ENCODE data around the gene ID3.
A peak's percentile ranks its signal among the peaks of the same experiment; 100 is the strongest.

The ID3 gene

GRCh38 chr1:23559136-23559984 is at the start of gene ID3:
Gene ID3, minus strand, starts transcription at chr1:23559501. Its CDS starts 75 bp downstream, at chr1:23559426.
- DNase-seq = peak; percentile 89 to 93

- no peak for DNase-seq
These were observed 48.6 kb upstream of the ID3 start for GRCh38 chr1:23607944-23608343.

GRCh38 chr1:23601968-23602876 is 42.9 kb upstream of the ID3 start:
- no peak for DNase-seq

- peak in 1 of 2 donors; percentile 41 for DNase-seq
These were observed 42.0 kb upstream of the ID3 start for GRCh38 chr1:23601135-23601967.

- DNase-seq = no peak
These were observed 41.0 kb upstream of the ID3 start for GRCh38 chr1:23600283-23600682.

GRCh38 chr1:23599125-23599524 is 39.8 kb upstream of the ID3 start:
- DNase-seq = no peak

- no peak for DNase-seq
These were observed 39.1 kb upstream of the ID3 start for GRCh38 chr1:23598424-23598823.

GRCh38 chr1:23597635-23598388 is 38.5 kb upstream of the ID3 start:
- no peak for DNase-seq

- DNase-seq = no peak
These were observed 37.4 kb upstream of the ID3 start for GRCh38 chr1:23596382-23597358.

- peak in 1 of 2 donors; percentile 46 for DNase-seq
These were observed 35.6 kb upstream of the ID3 start for GRCh38 chr1:23594927-23595353.

- DNase-seq = no peak
These were observed 35.0 kb upstream of the ID3 start for GRCh38 chr1:23594149-23594907.

- no peak for DNase-seq
These were observed 34.4 kb upstream of the ID3 start for GRCh38 chr1:23593556-23594148.

- DNase-seq = no peak
These were observed 33.8 kb upstream of the ID3 start for GRCh38 chr1:23593042-23593521.

GRCh38 chr1:23592209-23592892 is 33.0 kb upstream of the ID3 start:
- no peak for DNase-seq

GRCh38 chr1:23591460-23592208 is 32.3 kb upstream of the ID3 start:
- DNase-seq = peak in 1 of 2 donors; percentile 50

- DNase-seq = no peak
These were observed 30.9 kb upstream of the ID3 start for GRCh38 chr1:23590058-23590783.

GRCh38 chr1:23589585-23589986 is 30.3 kb upstream of the ID3 start:
- DNase-seq = no peak
